K562 (cell line): ENCODE data around the gene CDCA5. TPM values are rescaled to one million over a fixed set of nuclear protein-coding genes. Genes with fewer than 3 reads are reported as not detected.

Experiments
- ATF7 ChIP-seq: fragments of 450-650 bp; IDR thresholded peaks from 2 replicates; pipeline ENCODE4 v1.7.1; 2014; ENCODE audit warnings: mild to moderate bottlenecking, moderate library complexity
- BCL6 ChIP-seq: fragments of 250-450 bp; sonication (Bioruptor Pico); IDR thresholded peaks from 2 replicates; pipeline ENCODE4 v1.4.0; 2020
- CBFB ChIP-seq: sonication (generic); formaldehyde crosslinking; IDR thresholded peaks from 2 replicates; pipeline ENCODE4 v1.4.0; 2020; ENCODE audit warnings: mild to moderate bottlenecking, missing genetic modification reagents
- EP300 ChIP-seq: IDR thresholded peaks from 2 replicates; pipeline ENCODE4 v1.6.1; 2012; ENCODE audit warnings: low read length, improper control_type of control experiment
- ESRRA ChIP-seq: fragments of 450-650 bp; IDR thresholded peaks from 2 replicates; pipeline ENCODE4 v1.6.1; 2014; ENCODE audit warnings: low read depth, mild to moderate bottlenecking, moderate library complexity, borderline replicate concordance
- GATAD2A ChIP-seq: fragments of 450-650 bp; IDR thresholded peaks from 2 replicates; pipeline ENCODE4 v1.6.1; 2017
- NR3C1 ChIP-seq: sonication (generic); formaldehyde crosslinking; IDR thresholded peaks from 2 replicates; pipeline ENCODE4 v1.8.1; 2022; ENCODE audit warnings: missing genetic modification reagents
- NR4A1 ChIP-seq, 2 experiments: fragments of 250-450 bp in 1 of 2; fragments of 450-650 bp in 1 of 2; sonication (Bioruptor Pico) in 1 of 2; IDR thresholded peaks; 2 replicates each; pipeline versions ENCODE4 v1.4.0 to v1.6.1; 2016 to 2020; ENCODE audit warnings: mild to moderate bottlenecking in 2 of 2, missing compliant biosample characterization in 1 of 2, missing genetic modification characterization in 1 of 2, moderate library complexity in 1 of 2
- PHF8 ChIP-seq: fragments of 200-600 bp; sonication (generic); IDR thresholded peaks from 2 replicates; pipeline ENCODE4 v1.6.1; 2012; ENCODE audit warnings: mixed run types, mild to moderate bottlenecking, inconsistent platforms, low read length, moderate library complexity, borderline replicate concordance
- TCF7 ChIP-seq: sonication (generic); IDR thresholded peaks from 2 replicates; pipeline ENCODE4 v1.6.1; 2016; ENCODE audit warnings: antibody characterized with exemption, borderline replicate concordance
- TOE1 ChIP-seq, 2 experiments: fragments of 450-650 bp in 1 of 2; sonication (generic) in 1 of 2; formaldehyde crosslinking in 1 of 2; IDR thresholded peaks; 2 replicates each; pipeline versions ENCODE4 v1.7.1 to v1.8.0; 2016 to 2022; ENCODE audit warnings: borderline replicate concordance in 2 of 2, mild to moderate bottlenecking in 2 of 2, antibody characterized with exemption in 1 of 2, inconsistent platforms in 1 of 2, low read depth in 1 of 2, missing genetic modification reagents in 1 of 2, moderate library complexity in 1 of 2
- ZC3H8 ChIP-seq: fragments of 450-650 bp; IDR thresholded peaks from 2 replicates; pipeline ENCODE4 v1.6.1; 2017
- ZKSCAN1 ChIP-seq: fragments of 150-350 bp; IDR thresholded peaks from 2 replicates; pipeline ENCODE4 v1.6.1; 2016; ENCODE audit warnings: low read depth, low read length
- ZNF121 ChIP-seq: sonication (generic); formaldehyde crosslinking; conservative IDR thresholded peaks from 2 replicates; pipeline ENCODE4 v1.8.0; 2022; ENCODE audit warnings: missing genetic modification reagents
- ZSCAN29 ChIP-seq: fragments of 450-650 bp; IDR thresholded peaks from 2 replicates; pipeline ENCODE4 v1.6.1; 2017
- polyA plus RNA-seq, 8 experiments: library from polyadenylated mRNA; depleted of rRNA in 4 of 8; stranded (reverse) in 5 of 8; unstranded in 3 of 8; fragments of >200 nt; fragmentation: Nextera tagmentation in 2 of 8; fragmentation: Illumina TruSeq in 1 of 8; extraction: Ambion mirVana in 2 of 8; extraction: Trizol in 1 of 8; gene quantifications; 2 replicates each; pipeline versions ENCODE4 v1.2.1 to v1.2.3, GENCODE V29; 2011 to 2014; ENCODE audit warnings: inconsistent platforms in 1 of 8, missing spikeins in 1 of 8
- total RNA-seq, 7 experiments: library from RNA; depleted of rRNA in 6 of 7; stranded (reverse); fragments of >200 nt in 6 of 7; fragmentation: Illumina TruSeq in 2 of 7; extraction: Trizol in 2 of 7; gene quantifications; 2 replicates each; pipeline versions ENCODE4 v1.2.1 to v1.2.3, GENCODE V29; 2011 to 2021; ENCODE audit warnings: low replicate concordance in 1 of 7
- TF ChIP-seq, protein P1 (sequence below), 3 experiments: fragments of 200-800 bp in 1 of 3; sonication (Bioruptor generic) in 1 of 3; sonication (generic) in 1 of 3; formaldehyde crosslinking in 1 of 3; IDR thresholded peaks; 2 replicates each; pipeline versions ENCODE4 v1.6.1 to v1.8.0; 2016 to 2022; ENCODE audit warnings: mild to moderate bottlenecking in 2 of 3, missing compliant biosample characterization in 2 of 3, missing genetic modification characterization in 2 of 3, missing genetic modification reagents in 1 of 3
- TF ChIP-seq, protein P2 (sequence below): fragments of 250-450 bp; sonication (Bioruptor Pico); IDR thresholded peaks from 2 replicates; pipeline ENCODE4 v1.4.0; 2020; ENCODE audit warnings: mild to moderate bottlenecking, moderate library complexity
- TF ChIP-seq, protein P3 (sequence below): sonication (generic); formaldehyde crosslinking; IDR thresholded peaks from 2 replicates; pipeline ENCODE4 v1.8.0; 2023; ENCODE audit warnings: mild to moderate bottlenecking, missing genetic modification reagents
- TF ChIP-seq, protein P4 (sequence below): fragments of 250-450 bp; sonication (Bioruptor Pico); IDR thresholded peaks from 2 replicates; pipeline ENCODE4 v1.4.0; 2020; ENCODE audit warnings: mild to moderate bottlenecking

Gene CDCA5
- total and polyA plus RNA-seq, 9 of the 15 experiments (the other 6 are each of a cell fraction or from before 2014, with no cell fraction given) = 18.9 to 94.3 (median 64.6) TPM

DNA sequence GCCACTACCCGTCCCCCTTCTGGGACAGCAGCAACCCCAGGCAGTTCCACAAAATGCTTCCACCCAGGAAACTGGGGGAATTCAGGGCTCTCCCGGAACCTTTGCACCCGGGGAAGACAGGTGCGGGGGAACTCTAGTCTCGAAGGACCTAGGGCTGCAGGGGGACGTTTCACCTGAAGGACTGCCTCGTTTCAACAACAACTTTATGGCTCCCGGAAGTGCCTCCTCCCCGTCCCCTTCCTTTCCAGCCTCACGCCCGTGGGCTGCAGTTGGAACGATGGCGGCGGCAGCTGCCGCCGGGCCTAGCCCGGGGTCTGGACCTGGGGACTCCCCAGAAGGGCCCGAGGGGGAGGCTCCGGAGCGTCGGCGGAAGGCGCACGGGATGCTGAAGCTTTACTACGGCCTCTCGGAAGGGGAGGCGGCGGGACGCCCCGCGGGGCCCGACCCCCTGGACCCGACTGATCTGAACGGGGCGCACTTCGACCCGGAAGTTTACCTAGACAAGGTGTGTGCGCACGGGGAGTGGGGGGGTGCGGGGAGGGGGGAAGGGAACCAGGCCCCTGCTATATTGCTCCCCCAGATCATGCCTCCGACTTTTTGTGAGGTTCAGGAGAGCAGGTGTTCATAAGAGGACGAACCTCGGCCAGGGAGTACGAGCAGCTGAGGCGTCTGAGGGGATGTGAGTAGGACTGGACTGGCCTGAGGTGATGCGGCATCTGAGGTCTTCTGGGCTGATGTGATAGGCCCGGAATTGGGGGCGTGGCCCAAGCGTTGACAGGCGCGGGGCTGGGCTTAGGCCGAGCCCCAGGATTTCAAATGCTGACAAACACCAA is 12.3 kb upstream of the CDCA5 start, which contains the start of gene VPS51 (continued):
- no peak for TF ChIP-seq ZC3H8
- TF ChIP-seq, protein P1, sequence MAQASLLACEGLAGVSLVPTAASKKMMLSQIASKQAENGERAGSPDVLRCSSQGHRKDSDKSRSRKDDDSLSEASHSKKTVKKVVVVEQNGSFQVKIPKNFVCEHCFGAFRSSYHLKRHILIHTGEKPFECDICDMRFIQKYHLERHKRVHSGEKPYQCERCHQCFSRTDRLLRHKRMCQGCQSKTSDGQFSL (CRISPR knock-in tag; IDR thresholded peaks at IDR 0.05) = peak; percentile 80
- TF ChIP-seq, protein P1 (tag; IDR thresholded peaks at IDR 0.05) = peak in 1 of 2 experiments; percentile 89; a peak in 2 of 4 replicates
- TF ChIP-seq, protein P2, sequence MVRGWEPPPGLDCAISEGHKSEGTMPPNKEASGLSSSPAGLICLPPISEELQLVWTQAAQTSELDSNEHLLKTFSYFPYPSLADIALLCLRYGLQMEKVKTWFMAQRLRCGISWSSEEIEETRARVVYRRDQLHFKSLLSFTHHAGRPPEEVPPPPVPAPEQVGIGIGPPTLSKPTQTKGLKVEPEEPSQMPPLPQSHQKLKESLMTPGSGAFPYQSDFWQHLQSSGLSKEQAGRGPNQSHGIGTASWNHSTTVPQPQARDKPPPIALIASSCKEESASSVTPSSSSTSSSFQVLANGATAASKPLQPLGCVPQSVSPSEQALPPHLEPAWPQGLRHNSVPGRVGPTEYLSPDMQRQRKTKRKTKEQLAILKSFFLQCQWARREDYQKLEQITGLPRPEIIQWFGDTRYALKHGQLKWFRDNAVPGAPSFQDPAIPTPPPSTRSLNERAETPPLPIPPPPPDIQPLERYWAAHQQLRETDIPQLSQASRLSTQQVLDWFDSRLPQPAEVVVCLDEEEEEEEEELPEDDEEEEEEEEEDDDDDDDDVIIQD = no peak
- TF ChIP-seq ATF7 = peak; percentile 82; the same call in 1 of the 2 replicates
- TF ChIP-seq, protein P3, sequence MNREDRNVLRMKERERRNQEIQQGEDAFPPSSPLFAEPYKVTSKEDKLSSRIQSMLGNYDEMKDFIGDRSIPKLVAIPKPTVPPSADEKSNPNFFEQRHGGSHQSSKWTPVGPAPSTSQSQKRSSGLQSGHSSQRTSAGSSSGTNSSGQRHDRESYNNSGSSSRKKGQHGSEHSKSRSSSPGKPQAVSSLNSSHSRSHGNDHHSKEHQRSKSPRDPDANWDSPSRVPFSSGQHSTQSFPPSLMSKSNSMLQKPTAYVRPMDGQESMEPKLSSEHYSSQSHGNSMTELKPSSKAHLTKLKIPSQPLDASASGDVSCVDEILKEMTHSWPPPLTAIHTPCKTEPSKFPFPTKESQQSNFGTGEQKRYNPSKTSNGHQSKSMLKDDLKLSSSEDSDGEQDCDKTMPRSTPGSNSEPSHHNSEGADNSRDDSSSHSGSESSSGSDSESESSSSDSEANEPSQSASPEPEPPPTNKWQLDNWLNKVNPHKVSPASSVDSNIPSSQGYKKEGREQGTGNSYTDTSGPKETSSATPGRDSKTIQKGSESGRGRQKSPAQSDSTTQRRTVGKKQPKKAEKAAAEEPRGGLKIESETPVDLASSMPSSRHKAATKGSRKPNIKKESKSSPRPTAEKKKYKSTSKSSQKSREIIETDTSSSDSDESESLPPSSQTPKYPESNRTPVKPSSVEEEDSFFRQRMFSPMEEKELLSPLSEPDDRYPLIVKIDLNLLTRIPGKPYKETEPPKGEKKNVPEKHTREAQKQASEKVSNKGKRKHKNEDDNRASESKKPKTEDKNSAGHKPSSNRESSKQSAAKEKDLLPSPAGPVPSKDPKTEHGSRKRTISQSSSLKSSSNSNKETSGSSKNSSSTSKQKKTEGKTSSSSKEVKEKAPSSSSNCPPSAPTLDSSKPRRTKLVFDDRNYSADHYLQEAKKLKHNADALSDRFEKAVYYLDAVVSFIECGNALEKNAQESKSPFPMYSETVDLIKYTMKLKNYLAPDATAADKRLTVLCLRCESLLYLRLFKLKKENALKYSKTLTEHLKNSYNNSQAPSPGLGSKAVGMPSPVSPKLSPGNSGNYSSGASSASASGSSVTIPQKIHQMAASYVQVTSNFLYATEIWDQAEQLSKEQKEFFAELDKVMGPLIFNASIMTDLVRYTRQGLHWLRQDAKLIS (CRISPR knock-in tag) = no peak
- TF ChIP-seq ZKSCAN1 = peak; percentile 98
- TF ChIP-seq BCL6 (CRISPR knock-in tag) = 0 out of 2 replicates have a peak, but pooled peaks have one; percentile 43
- peak; percentile 70 for TF ChIP-seq EP300
- peak; percentile 79 for TF ChIP-seq ESRRA
- no peak; the same call in 1 of the 2 replicates for TF ChIP-seq CBFB
- no peak for TF ChIP-seq NR4A1 (CRISPR knock-in tag; IDR thresholded peaks at IDR 0.05)
- TF ChIP-seq NR4A1 (tag; IDR thresholded peaks at IDR 0.05) = peak; percentile 90
- TF ChIP-seq TOE1 (IDR thresholded peaks at IDR 0.05; ENCODE audit: borderline replicate concordance) = peak; percentile 84
- peak; percentile 76; the same call in 1 of the 2 replicates for TF ChIP-seq TOE1 (CRISPR knock-in tag; IDR thresholded peaks at IDR 0.05; ENCODE audit: borderline replicate concordance, low read depth)
- TF ChIP-seq TCF7 = peak; percentile 79; the same call in 1 of the 2 replicates
- TF ChIP-seq, protein P4, sequence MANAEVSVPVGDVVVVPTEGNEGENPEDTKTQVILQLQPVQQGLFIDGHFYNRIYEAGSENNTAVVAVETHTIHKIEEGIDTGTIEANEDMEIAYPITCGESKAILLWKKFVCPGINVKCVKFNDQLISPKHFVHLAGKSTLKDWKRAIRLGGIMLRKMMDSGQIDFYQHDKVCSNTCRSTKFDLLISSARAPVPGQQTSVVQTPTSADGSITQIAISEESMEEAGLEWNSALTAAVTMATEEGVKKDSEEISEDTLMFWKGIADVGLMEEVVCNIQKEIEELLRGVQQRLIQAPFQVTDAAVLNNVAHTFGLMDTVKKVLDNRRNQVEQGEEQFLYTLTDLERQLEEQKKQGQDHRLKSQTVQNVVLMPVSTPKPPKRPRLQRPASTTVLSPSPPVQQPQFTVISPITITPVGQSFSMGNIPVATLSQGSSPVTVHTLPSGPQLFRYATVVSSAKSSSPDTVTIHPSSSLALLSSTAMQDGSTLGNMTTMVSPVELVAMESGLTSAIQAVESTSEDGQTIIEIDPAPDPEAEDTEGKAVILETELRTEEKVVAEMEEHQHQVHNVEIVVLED (CRISPR knock-in tag) = peak; percentile 79
- TF ChIP-seq PHF8 = peak; percentile 81; the same call in 1 of the 2 replicates
- TF ChIP-seq GATAD2A = 0 out of 2 replicates have a peak, but pooled peaks have one; percentile 30
- no peak for TF ChIP-seq ZNF121 (CRISPR knock-in tag)
- no peak for TF ChIP-seq ZSCAN29
- TF ChIP-seq NR3C1 (CRISPR knock-in tag) = no peak
